Progenitor cell of endocrine pancreas (in vitro differentiated cells): ENCODE measurements around the gene NKD1. TPM values are rescaled to one million over a fixed set of nuclear protein-coding genes. Genes with fewer than 3 reads are reported as not detected.

Experiments used
- DNase-seq: peaks from one replicate; pipeline ENCODE4 v3.0.0; 2021; ENCODE audit warnings: low spot score; ENCODE audit not compliant: unreplicated experiment
- H3K27ac Mint-ChIP-seq: 2 replicates; pipeline ENCODE4 v1.8.0; 2021; ENCODE audit warnings: mild to moderate bottlenecking, moderate library complexity, mixed read lengths
- H3K27me3 Mint-ChIP-seq: 2 replicates; pipeline ENCODE4 v1.8.0; 2021; ENCODE audit warnings: mixed read lengths
- H3K36me3 Mint-ChIP-seq: 2 replicates; pipeline ENCODE4 v1.8.0; 2022; ENCODE audit warnings: mixed read lengths; ENCODE audit not compliant: insufficient read depth
- H3K4me1 Mint-ChIP-seq: 2 replicates; pipeline ENCODE4 v1.8.0; 2021; ENCODE audit warnings: low read depth, mixed read lengths
- H3K4me3 Mint-ChIP-seq: 2 replicates; pipeline ENCODE4 v1.8.0; 2021; ENCODE audit warnings: low read depth, mild to moderate bottlenecking, moderate library complexity, mixed read lengths
- H3K9me3 Mint-ChIP-seq: 2 replicates; pipeline ENCODE4 v1.8.0; 2021; ENCODE audit warnings: low read depth, mixed read lengths
- total RNA-seq: library from RNA; stranded (reverse); gene quantifications from 2 replicates; pipeline ENCODE4 v1.2.1, GENCODE V29; 2021
- TF ChIP-seq, protein P1 (sequence below): fragments of 200-600 bp; sonication (generic); IDR thresholded peaks from one replicate; pipeline ENCODE4 v1.5.0; 2021; ENCODE audit warnings: antibody characterized with exemption, mild to moderate bottlenecking; ENCODE audit not compliant: unreplicated experiment

Gene NKD1
- total RNA-seq, 1 donor from 2014 or later: 3.0 TPM

DNA sequence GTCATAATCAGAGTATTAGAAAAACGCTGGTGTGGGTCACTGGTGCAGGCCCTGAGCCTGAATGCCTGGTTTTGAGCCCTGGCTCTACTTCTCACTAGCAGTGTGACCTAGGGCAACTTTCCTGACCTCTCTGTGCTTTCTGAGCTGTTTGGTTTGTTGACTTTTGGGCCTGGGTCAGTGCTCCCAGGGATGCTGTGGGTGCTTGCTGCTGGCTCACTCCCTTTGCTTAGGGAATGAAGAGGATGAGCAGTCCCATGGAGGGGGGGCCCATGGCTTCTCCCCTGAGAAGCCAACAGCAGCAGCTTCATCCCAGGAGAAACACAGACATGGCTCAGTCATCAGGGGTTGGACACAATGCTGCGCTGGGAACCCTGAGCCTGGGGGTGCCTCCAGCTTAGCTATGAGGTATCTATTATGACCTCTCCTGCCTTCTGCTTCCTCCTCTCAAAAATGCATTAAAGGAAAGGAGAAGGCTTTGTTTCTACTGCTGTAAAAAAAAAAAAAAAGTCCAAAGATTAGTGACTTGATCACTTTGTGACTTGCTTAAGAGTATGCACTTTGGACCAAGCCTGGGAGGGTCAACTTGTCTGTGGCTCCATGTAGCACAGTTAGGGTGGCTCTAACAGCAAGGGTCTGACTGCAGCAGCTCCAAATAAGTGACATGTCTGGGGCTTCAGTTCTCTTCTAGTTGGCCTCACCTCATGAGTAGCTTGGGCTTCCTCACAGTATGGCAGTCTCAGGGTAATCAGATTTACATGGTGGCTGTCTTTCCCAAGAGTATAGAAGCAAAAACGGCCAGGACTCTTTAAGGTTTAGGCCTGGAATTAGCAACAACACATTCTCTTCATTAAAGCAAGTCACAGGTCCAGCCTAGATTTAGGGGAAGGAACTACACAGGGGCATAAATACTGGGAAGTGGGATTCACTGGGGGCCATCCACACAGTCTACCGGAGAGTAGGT lies 13.0 kb downstream of the NKD1 start:
- H3K9me3 Mint-ChIP-seq: peaks cover 11% of the 10 kb centered on the region
- TF ChIP-seq, protein P1, sequence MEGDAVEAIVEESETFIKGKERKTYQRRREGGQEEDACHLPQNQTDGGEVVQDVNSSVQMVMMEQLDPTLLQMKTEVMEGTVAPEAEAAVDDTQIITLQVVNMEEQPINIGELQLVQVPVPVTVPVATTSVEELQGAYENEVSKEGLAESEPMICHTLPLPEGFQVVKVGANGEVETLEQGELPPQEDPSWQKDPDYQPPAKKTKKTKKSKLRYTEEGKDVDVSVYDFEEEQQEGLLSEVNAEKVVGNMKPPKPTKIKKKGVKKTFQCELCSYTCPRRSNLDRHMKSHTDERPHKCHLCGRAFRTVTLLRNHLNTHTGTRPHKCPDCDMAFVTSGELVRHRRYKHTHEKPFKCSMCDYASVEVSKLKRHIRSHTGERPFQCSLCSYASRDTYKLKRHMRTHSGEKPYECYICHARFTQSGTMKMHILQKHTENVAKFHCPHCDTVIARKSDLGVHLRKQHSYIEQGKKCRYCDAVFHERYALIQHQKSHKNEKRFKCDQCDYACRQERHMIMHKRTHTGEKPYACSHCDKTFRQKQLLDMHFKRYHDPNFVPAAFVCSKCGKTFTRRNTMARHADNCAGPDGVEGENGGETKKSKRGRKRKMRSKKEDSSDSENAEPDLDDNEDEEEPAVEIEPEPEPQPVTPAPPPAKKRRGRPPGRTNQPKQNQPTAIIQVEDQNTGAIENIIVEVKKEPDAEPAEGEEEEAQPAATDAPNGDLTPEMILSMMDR: no peak
- no peaks in the 10 kb centered on the region for H3K27me3 Mint-ChIP-seq
- no peaks in the 10 kb centered on the region for H3K4me1 Mint-ChIP-seq
- H3K4me3 Mint-ChIP-seq: no peak overlapping the region
- DNase-seq: no peak
- H3K36me3 Mint-ChIP-seq: peaks cover 10% of the 10 kb centered on the region
- no peak overlapping the region for H3K27ac Mint-ChIP-seq

DNA sequence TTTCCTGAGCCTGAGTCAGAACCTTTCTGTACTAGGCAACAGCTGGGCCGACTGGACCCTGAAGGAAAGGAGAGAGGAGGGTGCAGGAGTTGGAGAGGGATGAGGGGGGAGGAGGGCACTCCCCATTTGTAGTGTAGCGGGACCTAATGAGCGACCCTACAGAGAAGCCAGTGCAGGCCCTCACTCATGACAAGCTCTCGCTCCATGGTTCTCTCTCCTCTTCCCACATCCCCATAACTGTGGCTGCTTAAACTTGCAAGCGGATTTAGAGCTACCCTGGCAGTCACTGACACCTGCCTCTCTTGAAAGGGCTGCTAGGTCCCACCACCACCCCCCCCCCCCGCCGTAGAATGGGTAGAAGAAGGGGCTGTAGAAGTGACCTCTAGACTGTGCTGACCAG lies 14.5 kb downstream of the NKD1 start:
- H3K27ac Mint-ChIP-seq: no peak overlapping the region
- DNase-seq: no peak
- TF ChIP-seq, protein P1: no peak
- H3K36me3 Mint-ChIP-seq: peaks cover under 1% of the 10 kb centered on the region
- H3K27me3 Mint-ChIP-seq: no peaks in the 10 kb centered on the region
- H3K9me3 Mint-ChIP-seq: peaks cover 3% of the 10 kb centered on the region
- H3K4me1 Mint-ChIP-seq: no peaks in the 10 kb centered on the region
- H3K4me3 Mint-ChIP-seq: no peak overlapping the region

DNA sequence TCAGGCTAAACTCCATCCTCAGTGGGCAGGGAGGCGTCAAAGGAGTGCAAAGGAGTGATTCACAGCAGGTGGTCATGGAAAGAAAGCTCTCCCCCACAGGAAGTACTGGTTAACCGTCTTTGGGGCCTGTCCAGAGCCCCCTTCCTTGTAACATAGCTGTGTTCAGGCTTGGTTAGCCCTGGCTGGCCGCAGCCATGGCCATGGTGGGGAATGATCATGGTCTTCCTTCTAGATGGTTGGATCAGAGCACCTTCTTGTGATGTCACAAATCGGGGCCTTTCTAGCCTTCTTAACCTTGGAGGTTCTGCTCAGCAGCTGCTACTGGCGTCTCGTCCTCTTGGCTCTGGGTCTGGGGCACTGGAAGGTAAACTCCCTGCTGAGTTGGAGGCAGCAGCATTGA lies 15.8 kb downstream of the NKD1 start:
- H3K4me3 Mint-ChIP-seq: no peak overlapping the region
- no peaks in the 10 kb centered on the region for H3K36me3 Mint-ChIP-seq
- TF ChIP-seq, protein P1: no peak
- DNase-seq: no peak
- no peaks in the 10 kb centered on the region for H3K27me3 Mint-ChIP-seq
- H3K9me3 Mint-ChIP-seq: peaks cover 2% of the 10 kb centered on the region
- H3K27ac Mint-ChIP-seq: no peak overlapping the region
- no peaks in the 10 kb centered on the region for H3K4me1 Mint-ChIP-seq

DNA sequence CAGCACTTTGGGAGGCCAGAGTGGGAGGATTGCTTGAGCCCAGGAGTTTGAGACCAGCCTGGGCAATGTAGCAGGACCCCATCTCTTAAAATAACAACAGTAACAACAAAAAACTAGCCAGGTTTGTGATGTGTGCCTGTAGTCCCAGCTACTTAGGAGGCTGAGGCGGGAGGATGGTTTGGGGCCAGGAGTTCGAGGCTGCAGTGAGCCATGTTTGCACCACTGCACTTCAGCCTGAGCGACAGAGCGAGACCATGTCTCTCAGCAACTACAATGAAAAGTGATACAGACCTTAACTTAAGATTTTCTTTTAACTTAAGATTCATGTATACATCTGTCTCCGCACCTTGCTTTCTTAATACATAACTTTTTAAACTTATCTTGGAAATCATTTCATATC lies 17.2 kb downstream of the NKD1 start:
- Mint-ChIP-seq H3K27ac (no peak overlapping the region), H3K27me3 (no peaks in the 10 kb centered on the region), H3K9me3 (peaks cover 2% of the 10 kb centered on the region), H3K36me3 (no peaks in the 10 kb centered on the region), H3K4me3 (no peak overlapping the region), H3K4me1 (no peaks in the 10 kb centered on the region)
- DNase-seq: no peak
- TF ChIP-seq, protein P1: no peak

DNA sequence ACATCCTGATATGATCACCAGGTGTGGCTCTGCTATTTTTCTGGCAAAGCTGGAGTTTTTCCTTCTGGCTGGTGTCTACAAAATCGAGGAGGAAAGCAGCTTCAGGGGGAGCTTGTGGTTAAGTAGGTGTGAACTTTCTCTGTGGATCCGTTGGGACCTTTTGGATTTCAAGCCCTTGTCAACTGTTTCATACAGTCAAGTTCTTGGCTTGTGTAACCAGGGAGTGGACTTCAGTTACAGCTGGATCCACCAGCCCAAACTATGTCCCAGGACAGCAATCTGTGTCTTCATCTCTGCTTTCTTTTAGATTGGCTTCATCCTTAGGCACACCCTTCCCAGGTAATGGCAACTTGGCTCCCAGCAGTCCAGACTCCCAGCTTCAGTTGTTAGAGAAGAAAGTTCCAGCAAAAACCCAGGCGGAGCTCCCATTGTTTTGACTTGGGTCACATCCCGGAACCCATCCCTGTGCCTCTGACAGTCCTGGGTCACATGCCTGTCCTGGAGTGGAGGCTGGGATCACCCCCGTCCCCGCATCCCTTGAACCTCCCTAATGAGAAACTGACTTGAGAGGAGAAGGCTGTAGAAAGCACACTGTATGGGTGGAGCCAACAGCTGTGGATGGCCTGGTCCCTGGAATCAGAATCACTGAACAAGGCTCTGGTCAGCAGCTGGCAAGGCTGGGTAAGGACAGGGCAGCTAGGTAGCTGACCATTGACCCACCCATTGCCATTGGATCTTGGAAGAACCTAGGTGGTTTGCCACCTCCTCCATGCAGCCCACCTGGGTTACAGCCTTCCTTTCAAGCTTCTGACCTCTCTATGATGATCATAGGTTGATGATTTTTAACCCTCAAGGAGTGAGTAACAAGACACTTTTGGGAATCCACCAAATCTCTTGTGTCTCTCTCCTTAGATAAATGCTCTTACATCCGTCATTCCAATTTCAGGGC lies 18.1 kb downstream of the NKD1 start:
- Mint-ChIP-seq H3K36me3 (no peaks in the 10 kb centered on the region), H3K4me1 (no peaks in the 10 kb centered on the region), H3K4me3 (no peak overlapping the region), H3K27ac (no peak overlapping the region), H3K27me3 (no peaks in the 10 kb centered on the region), H3K9me3 (peaks cover 2% of the 10 kb centered on the region)
- no peak for DNase-seq
- TF ChIP-seq, protein P1: no peak
